Measurements from ENCODE around the gene IL1RAPL1. TPM values are rescaled to one million over a fixed set of nuclear protein-coding genes. Genes with fewer than 3 reads are reported as not detected.

IL1RAPL1 gene
- total RNA-seq, 1 donor from 2014 or later, result not detected

DNA sequence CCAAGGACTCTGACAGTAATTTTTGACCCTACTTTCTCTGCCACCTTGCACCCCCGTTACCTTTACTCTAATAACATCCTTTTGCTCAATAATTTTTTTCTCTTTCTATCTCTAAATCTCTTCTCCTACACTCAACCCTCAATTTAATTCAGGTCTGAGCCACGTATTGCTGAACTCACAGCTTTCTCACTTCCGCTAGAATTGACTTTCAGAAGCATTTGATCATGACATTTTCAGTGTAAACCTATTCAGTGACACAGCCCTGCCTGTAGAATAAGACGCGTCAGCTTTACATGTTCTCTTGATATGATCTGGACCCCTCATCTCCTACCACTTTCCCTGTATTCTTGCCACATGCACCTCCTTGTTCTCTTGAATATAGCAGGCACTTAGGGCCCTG is 1188.6 kb downstream of the IL1RAPL1 start:
- no peak overlapping the region for H3K27ac ChIP-seq
- no peak overlapping the region for H3K4me3 ChIP-seq
- intact Hi-C loops (cut with DNase I), result no loop called here
- no peak for DNase-seq (ENCODE audit: low spot score in 2 of 2)
- TF ChIP-seq, protein P1, sequence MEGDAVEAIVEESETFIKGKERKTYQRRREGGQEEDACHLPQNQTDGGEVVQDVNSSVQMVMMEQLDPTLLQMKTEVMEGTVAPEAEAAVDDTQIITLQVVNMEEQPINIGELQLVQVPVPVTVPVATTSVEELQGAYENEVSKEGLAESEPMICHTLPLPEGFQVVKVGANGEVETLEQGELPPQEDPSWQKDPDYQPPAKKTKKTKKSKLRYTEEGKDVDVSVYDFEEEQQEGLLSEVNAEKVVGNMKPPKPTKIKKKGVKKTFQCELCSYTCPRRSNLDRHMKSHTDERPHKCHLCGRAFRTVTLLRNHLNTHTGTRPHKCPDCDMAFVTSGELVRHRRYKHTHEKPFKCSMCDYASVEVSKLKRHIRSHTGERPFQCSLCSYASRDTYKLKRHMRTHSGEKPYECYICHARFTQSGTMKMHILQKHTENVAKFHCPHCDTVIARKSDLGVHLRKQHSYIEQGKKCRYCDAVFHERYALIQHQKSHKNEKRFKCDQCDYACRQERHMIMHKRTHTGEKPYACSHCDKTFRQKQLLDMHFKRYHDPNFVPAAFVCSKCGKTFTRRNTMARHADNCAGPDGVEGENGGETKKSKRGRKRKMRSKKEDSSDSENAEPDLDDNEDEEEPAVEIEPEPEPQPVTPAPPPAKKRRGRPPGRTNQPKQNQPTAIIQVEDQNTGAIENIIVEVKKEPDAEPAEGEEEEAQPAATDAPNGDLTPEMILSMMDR (IDR thresholded peaks at IDR 0.05), result no peak
- no peaks in the 10 kb centered on the region for H3K9me3 ChIP-seq
- H3K36me3 ChIP-seq, result no peaks in the 10 kb centered on the region
- no peaks in the 10 kb centered on the region for H3K4me1 ChIP-seq
- no peaks in the 10 kb centered on the region for H3K27me3 ChIP-seq

DNA sequence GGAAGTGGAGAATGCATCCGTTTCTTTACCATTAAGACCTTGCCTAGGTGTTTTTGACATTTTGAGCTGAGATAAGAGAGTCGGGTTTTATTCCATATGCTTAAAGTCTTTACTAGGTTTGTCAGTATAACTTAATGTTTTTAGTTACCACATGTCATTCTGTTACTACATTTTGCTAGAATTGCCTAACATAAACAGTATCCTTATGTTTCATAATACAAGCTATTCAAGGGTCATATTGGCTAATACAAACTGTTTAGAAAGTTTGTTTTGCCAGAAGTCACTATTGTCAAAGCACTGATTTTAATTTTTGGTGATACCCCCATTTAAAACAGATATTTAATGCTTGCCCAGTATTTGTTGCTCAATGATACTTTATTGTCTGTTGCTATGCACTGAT is 1200.4 kb downstream of the IL1RAPL1 start:
- Histone ChIP-seq H3K4me3 (no peak overlapping the region), H3K9me3 (no peaks in the 10 kb centered on the region), H3K36me3 (no peaks in the 10 kb centered on the region), H3K4me1 (no peaks in the 10 kb centered on the region), H3K27me3 (no peaks in the 10 kb centered on the region), H3K27ac (no peak overlapping the region)
- intact Hi-C loops (cut with DNase I), result no loop called here
- DNase-seq (ENCODE audit: low spot score in 2 of 2), result no peak
- TF ChIP-seq, protein P1 (IDR thresholded peaks at IDR 0.05), result no peak

DNA sequence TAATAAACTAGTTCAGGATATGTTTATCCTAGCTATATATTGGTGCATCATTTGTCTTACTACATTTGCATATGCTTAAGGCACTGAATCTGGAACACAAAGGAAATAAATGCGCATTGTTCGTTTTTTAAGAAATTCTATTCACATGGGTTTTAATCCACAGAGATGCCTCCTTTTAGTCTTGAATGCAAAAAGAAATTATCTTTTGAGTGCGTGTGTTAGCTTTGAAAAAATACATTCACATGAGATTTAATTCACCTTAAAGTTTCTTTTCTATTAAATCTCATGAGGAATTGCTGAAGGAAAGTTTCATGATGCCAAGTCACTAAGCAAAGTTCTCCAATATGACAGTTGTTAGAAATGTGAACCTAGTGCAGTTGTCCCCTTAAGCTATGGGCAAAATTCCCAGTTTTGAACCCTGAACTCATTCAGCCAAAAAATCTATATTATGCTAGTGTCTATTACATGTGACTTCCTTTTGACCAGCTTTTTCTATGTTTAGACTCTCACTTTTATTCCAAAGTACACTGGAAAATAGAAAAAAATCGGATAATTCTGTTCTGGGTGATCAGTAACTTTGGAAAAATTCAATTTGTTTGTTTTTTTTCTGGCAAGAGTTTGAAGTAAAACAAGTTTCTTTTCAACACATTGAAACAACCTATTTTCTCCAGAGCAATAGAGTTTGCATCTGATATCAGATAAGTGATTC is 1201.9 kb downstream of the IL1RAPL1 start:
- no peak for DNase-seq (ENCODE audit: low spot score in 2 of 2)

DNA sequence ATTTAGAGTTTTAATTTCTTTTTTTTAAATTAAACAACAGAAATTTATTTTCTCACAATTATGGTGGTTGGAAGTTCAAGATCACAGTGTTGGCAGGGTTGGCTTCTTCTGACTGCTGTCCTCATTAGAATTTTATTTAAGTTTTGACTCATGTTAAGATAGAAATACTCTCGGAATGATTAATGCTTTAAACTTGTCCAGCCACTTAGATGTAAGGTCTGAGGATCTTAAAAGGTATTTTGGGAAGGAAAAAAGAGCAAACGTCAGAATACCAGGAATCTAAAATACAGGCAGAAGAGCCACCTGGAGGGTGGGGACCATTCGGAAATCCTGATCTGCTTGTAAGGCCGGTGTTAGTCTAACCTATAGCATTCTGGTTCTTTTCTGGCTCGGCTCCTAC is 1205.1 kb downstream of the IL1RAPL1 start:
- Histone ChIP-seq H3K4me3 (no peak overlapping the region), H3K27ac (no peak overlapping the region), H3K36me3 (no peaks in the 10 kb centered on the region), H3K27me3 (no peaks in the 10 kb centered on the region), H3K4me1 (no peaks in the 10 kb centered on the region), H3K9me3 (no peaks in the 10 kb centered on the region)
- intact Hi-C loops (cut with DNase I), result no loop called here
- DNase-seq (ENCODE audit: low spot score in 2 of 2), result no peak
- TF ChIP-seq, protein P1 (IDR thresholded peaks at IDR 0.05), result no peak

More for the DNA sequence above, 1201.9 kb downstream of the IL1RAPL1 start:
- H3K27me3 ChIP-seq, result no peaks in the 10 kb centered on the region
- no peaks in the 10 kb centered on the region for H3K9me3 ChIP-seq
- no peaks in the 10 kb centered on the region for H3K4me1 ChIP-seq
- TF ChIP-seq, protein P1 (IDR thresholded peaks at IDR 0.05), result no peak
- H3K27ac ChIP-seq, result no peak overlapping the region
- intact Hi-C loops (cut with DNase I), result no loop called here
- H3K4me3 ChIP-seq, result no peak overlapping the region
- H3K36me3 ChIP-seq, result no peaks in the 10 kb centered on the region

DNA sequence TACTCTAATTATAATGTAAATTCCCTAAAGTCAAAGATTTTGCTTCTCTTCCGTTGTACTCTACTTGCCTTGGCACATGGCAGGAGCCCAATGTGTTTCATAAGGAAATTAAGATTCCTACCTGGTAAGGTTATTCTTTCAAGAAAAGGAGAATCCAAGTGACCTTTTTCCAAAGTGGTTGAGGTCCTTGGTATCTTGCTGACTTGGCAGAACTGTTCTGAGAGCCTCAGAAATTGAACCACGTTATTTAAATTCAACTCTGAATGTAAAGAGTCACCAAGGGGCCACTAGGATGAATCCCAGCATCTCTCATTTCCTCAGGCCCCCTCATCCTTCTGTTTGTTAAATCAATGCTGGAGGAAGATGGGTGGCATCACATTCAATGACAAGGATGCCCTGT is 1209.9 kb downstream of the IL1RAPL1 start:
- TF ChIP-seq, protein P1 (IDR thresholded peaks at IDR 0.05), result no peak
- H3K36me3 ChIP-seq, result no peaks in the 10 kb centered on the region
- no peaks in the 10 kb centered on the region for H3K27me3 ChIP-seq
- no peak overlapping the region for H3K4me3 ChIP-seq
- no peak for DNase-seq (ENCODE audit: low spot score in 2 of 2)
- no peaks in the 10 kb centered on the region for H3K9me3 ChIP-seq
- no peak overlapping the region for H3K27ac ChIP-seq
- H3K4me1 ChIP-seq, result no peaks in the 10 kb centered on the region
- intact Hi-C loops (cut with DNase I), result no loop called here
